CD4-positive, alpha-beta T cell treated with Interleukin-17A for 4 hours (primary cell): ENCODE measurements around the gene FCN3.
"Not testable (repeated sequence)": the region's sequence is repeated elsewhere in the genome, so short reads cannot be mapped to it uniquely, and the experiment has no call there.

Experiments
- DNase-seq: peaks from one replicate; pipeline ENCODE4 v3.0.0-alpha.2; 2020; ENCODE audit warnings: mixed read lengths

Gene FCN3

GRCh38 chr1:27374362-27375086 is at the start of gene FCN3:
Gene FCN3, minus strand, starts transcription at chr1:27374824. Its CDS starts 6 bp downstream, at chr1:27374818.
- no peak for DNase-seq

- no peak for DNase-seq
Measured at GRCh38 chr1:27423709-27424108, 49.1 kb upstream of the FCN3 start.

GRCh38 chr1:27418326-27419185 is 43.9 kb upstream of the FCN3 start:
- DNase-seq = peak; percentile 53

- DNase-seq = no peak
Measured at GRCh38 chr1:27417713-27418112, 43.1 kb upstream of the FCN3 start.

- peak; percentile 65 for DNase-seq
Measured at GRCh38 chr1:27416387-27417111, 41.9 kb upstream of the FCN3 start.

- no peak for DNase-seq
Measured at GRCh38 chr1:27414091-27414490, 39.5 kb upstream of the FCN3 start.

DNA sequence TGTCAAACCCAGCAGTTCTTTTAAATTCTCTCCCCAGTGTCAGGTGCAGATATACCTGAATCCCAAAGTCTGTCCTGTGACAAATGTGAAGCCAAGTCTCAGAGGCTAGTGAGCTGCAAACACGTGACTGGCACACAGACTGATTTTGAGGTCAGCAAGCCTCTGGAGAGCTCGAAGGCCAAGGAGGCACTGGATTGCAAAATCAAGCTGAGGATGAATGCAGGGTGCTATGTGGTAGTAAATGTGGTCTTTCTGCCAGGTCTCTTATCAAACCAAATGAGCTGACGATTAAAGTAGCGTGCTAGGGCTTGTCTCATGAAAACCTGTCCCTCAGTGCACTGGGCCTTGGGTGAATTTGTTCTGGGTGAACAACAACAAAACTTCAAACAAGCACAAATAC is 38.4 kb upstream of the FCN3 start:
- no peak for DNase-seq

DNA sequence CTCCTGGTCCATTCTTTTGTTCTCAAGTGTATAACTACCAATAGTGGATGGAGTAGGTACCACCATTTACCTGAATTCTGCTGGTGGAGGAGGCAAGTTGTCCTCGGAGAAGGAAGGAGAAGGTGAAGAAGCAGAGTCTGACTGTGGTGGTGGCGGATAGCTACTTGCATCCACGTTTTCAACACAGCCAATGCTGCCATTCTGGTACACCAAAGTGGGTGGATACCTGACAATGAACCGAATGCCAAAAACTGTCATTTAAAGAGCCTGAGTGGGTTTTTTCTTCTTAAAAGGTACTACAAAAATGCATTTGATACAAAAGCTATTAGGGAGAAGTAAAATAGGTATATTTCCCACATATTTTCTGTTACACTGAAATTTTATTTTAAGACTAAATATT is 37.9 kb upstream of the FCN3 start:
- no peak for DNase-seq

DNA sequence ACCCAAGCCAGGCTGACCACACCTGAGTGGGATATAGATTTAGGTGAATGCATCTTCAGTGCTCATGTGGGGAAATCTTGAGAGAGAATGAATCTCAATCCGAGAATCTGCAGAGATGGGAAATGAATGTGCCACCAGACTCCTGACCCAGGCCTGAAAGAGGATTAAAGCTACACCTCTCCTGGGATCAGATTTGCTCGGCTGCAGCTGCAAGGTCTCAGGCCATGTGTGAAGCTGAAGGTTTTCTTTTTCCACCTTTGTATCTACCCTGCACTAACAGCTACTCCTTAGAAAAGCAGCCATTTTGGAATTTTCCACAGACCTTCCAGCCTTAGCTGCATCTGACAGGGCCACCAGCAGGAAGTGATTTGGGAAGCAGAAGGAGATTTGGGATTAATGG is 36.1 kb upstream of the FCN3 start:
- no peak for DNase-seq

- no peak for DNase-seq
Measured at GRCh38 chr1:27409669-27410068, 35.0 kb upstream of the FCN3 start.

DNA sequence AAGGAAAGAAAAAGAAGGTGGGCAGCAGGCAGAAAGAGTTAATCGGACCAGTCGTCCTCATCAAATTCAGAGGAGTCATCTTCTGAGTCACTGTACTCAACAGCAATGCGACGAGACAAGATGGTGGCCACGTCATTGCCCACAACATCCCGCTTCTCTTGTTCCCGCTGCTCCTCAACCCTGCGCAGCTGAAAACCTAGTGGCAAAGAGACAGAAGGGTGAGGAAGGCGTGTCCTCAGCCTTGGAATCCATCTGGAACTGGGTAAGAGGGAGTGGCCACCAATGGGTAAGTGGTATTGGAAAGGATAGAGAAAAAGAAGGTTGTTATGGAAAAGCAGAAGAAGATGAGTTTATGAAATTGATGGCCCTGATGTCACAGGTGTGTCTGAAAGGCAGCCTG is 33.5 kb upstream of the FCN3 start:
- no peak for DNase-seq

- DNase-seq = not testable (repeated sequence)
Measured at GRCh38 chr1:27406791-27407190, 32.2 kb upstream of the FCN3 start.

DNA sequence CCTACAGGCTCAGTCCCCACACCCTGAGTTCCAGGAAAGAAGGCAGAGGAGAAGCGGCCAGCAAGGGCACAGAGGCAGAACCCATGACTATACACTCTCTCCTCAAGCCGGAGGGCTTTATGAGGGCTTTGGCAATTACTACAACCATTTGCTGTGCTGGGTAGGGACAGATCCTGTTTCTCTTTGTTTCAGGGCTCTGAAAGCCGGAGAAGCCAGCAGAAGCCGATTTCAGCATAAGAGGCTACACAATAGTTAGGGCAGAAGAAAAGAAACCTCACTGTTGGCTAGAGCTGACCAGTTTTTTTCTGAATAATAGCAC is 31.7 kb upstream of the FCN3 start:
- no peak for DNase-seq

DNA sequence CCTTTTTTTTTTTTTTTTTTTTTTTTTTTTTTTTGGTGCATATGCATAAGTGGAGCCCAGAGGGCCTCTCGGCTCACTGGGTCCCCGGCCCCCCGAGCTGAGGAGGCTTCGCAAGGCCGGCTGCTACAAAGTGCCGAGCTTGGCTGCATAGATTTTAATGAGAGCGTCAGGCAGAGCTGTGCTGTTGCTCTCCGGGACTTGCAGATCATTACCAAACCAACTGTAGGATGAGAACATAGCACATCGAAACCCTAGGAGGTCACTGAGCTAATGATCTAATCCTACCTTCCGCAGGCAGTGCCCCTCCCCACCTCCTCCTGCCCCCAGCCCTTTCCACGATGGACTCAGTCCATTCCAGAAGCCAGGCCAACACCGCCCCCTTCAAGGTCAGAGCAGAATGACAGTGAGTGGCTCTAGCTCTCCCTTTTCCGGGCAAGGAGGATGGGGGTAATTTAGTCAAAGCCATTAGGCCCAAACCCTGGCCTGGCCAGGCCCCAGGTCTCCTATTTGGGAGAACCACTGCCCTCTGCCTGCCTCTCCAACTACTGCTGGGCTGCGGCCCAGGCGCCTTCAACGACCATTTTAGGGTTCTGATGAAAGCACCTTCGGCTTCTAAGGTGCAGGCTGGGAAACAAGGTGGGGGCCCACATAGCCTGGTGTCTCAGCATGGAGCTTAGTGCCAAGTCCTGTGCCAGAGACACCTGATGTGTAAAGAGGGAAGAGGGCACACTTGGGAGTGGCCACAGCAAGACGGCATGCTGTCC is 31.2 kb upstream of the FCN3 start:
- not testable (repeated sequence) for DNase-seq

GRCh38 chr1:27405074-27405473 is 30.4 kb upstream of the FCN3 start:
- DNase-seq = no peak

GRCh38 chr1:27403931-27404330 is 29.3 kb upstream of the FCN3 start:
- no peak for DNase-seq

DNA sequence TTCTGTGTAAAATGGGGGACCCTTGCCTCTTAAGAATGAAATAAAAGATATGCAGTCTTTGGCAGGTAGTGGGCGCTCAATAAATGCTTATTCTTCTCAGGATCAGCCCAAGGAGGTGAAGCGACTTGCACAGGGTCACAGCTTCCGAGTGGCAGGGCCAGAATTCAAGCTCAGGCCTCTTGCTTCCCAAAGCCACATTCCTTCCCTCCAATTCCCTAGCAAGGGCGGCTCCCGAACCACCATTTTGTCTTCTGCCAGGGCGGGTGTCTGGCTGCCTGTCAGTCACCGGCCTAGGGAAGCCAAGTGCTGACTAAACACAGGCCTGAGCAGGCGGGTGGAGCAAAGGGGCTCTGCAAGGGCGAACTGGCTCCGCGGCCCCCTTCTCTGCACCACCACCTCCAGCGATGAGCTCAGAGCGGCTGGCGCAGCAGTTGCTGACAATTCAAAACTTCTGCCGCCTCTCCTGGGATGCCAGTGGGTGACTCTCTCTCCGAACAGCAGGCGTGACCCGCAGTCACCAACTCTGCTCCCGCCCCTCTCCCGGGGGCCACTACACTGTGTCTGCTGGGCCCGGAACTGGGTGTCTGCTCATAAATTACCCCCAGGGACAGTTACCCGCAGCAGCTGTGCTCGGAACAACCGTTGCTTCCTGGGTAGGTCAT is 28.6 kb upstream of the FCN3 start:
- DNase-seq = peak; percentile 44

- DNase-seq = peak; percentile 56
Measured at GRCh38 chr1:27402349-27402754, 27.7 kb upstream of the FCN3 start.

- DNase-seq = no peak
Measured at GRCh38 chr1:27400963-27401341, 26.3 kb upstream of the FCN3 start.

DNA sequence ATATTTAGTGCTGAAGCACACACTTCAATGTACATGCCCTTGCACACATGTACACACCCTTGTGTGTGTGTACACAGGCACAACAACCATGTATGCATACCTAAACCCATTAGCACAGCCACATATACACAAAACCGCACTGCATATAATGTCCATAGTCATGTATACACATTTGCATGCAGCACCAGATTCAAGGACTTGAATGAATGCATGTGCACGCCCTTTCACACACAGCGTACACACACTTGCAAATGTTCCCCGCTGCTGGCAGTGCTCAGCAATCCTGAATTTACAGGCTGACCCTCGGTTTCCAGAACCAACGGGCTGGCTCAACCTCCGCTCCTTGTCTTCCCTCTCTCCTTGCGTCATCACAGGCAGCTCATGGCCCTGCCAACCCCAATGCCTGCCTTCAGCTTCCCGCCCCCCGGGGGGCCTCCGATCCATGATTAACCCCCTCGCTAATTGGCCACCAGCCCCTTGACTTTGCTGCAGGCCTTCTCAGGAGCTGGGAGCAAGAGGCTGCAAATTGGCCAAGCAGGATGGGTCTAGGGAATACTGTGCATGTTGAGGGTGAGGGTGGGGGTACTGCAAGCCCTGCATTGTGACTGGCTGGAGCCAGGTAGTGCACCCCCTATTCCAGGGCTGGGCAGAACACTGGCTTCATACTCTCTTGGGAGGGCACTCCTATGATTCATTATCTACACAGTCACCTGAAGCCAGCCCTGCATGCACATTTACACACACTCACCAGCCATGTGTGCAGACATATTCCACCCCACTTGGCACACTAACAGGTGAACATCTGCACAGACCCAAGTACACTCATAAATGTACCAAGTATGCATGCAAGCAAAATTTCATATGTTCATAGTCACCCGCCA is 25.7 kb upstream of the FCN3 start:
- no peak for DNase-seq
